K562 (cell line): Measurements from ENCODE around the gene SLC7A6. TPM values are rescaled to one million over a fixed set of nuclear protein-coding genes. Genes with fewer than 3 reads are reported as not detected.
A peak's percentile ranks its signal among the peaks of the same experiment; 100 is the strongest.

Experiments used
- BRF2 ChIP-seq: IDR thresholded peaks from 3 replicates; pipeline ENCODE4 v1.6.1; 2011; ENCODE audit warnings: borderline replicate concordance, mild to moderate bottlenecking; ENCODE audit not compliant: insufficient read length, insufficient read depth
- CBX8 ChIP-seq: fragments of 200-600 bp; sonication (generic); IDR thresholded peaks from 2 replicates; pipeline ENCODE4 v1.6.1; 2012; ENCODE audit warnings: borderline replicate concordance, mixed run types, low read depth, mild to moderate bottlenecking, moderate library complexity, mixed read lengths, low read length, control low read depth, inconsistent platforms; ENCODE audit not compliant: poor library complexity, severe bottlenecking; ENCODE audit errors: extremely low read depth
- FOSL1 ChIP-seq: fragments of 200-800 bp; sonication (Bioruptor generic); conservative IDR thresholded peaks from 2 replicates; pipeline ENCODE4 v1.6.1; 2016; ENCODE audit warnings: missing genetic modification characterization, missing compliant biosample characterization
- KAT7 ChIP-seq: sonication (generic); formaldehyde crosslinking; IDR thresholded peaks from 2 replicates; pipeline ENCODE4 v1.8.0; 2022; ENCODE audit warnings: missing genetic modification reagents, mild to moderate bottlenecking, borderline replicate concordance
- MCM5 ChIP-seq: fragments of 450-650 bp; IDR thresholded peaks from 2 replicates; pipeline ENCODE4 v1.6.1; 2016; ENCODE audit warnings: low read depth
- NEUROD1 ChIP-seq: fragments of 150-350 bp; IDR thresholded peaks from 2 replicates; pipeline ENCODE4 v1.6.1; 2014; ENCODE audit warnings: borderline replicate concordance, low read length, low read depth; ENCODE audit not compliant: partially characterized antibody
- NKRF ChIP-seq: fragments of 450-650 bp; IDR thresholded peaks from 2 replicates; pipeline ENCODE4 v1.6.1; 2016; ENCODE audit warnings: borderline replicate concordance
- OTX1 ChIP-seq: fragments of 450-650 bp; formaldehyde crosslinking; IDR thresholded peaks from 2 replicates; pipeline ENCODE4 v1.4.0; 2022; ENCODE audit warnings: mild to moderate bottlenecking
- PATZ1 ChIP-seq: fragments of 250-450 bp; sonication (Bioruptor Pico); IDR thresholded peaks from 2 replicates; pipeline ENCODE4 v1.5.0; 2020; ENCODE audit warnings: mild to moderate bottlenecking, borderline replicate concordance
- RBM15 ChIP-seq: fragments of 200-400 bp; formaldehyde crosslinking; IDR thresholded peaks from 2 replicates; pipeline ENCODE4 v1.6.1; 2018; ENCODE audit warnings: mild to moderate bottlenecking, low read length, moderate library complexity; ENCODE audit not compliant: insufficient read depth
- SMAD1 ChIP-seq: fragments of 150-350 bp; IDR thresholded peaks from 2 replicates; pipeline ENCODE4 v1.6.1; 2014; ENCODE audit warnings: low read length, low read depth; ENCODE audit not compliant: partially characterized antibody
- TOE1 ChIP-seq, 2 experiments: fragments of 450-650 bp in 1 of 2; sonication (generic) in 1 of 2; formaldehyde crosslinking in 1 of 2; IDR thresholded peaks; 2 replicates each; pipeline versions ENCODE4 v1.7.1 to v1.8.0; 2016 to 2022; ENCODE audit warnings: borderline replicate concordance in 2 of 2, mild to moderate bottlenecking in 2 of 2, antibody characterized with exemption in 1 of 2, inconsistent platforms in 1 of 2, low read depth in 1 of 2, missing genetic modification reagents in 1 of 2, moderate library complexity in 1 of 2
- ZKSCAN8 ChIP-seq: fragments of 200-800 bp; sonication (Bioruptor generic); IDR thresholded peaks from 2 replicates; pipeline ENCODE4 v1.6.1; 2016; ENCODE audit warnings: missing genetic modification characterization, missing compliant biosample characterization
- ZNF239 ChIP-seq: fragments of 250-450 bp; sonication (Bioruptor Pico); IDR thresholded peaks from 2 replicates; pipeline ENCODE4 v1.4.0; 2020; ENCODE audit warnings: mild to moderate bottlenecking
- ZNF263 ChIP-seq: sonication (generic); formaldehyde crosslinking; IDR thresholded peaks from 2 replicates; pipeline ENCODE4 v1.8.0; 2022; ENCODE audit warnings: mild to moderate bottlenecking, missing genetic modification reagents, borderline replicate concordance
- ZNF316 ChIP-seq: fragments of 450-650 bp; IDR thresholded peaks from 2 replicates; pipeline ENCODE4 v1.6.1; 2016
- ZNF347 ChIP-seq: fragments of 450-650 bp; formaldehyde crosslinking; IDR thresholded peaks from 2 replicates; pipeline ENCODE4 v1.4.0; 2020; ENCODE audit warnings: low read depth, mild to moderate bottlenecking, moderate library complexity
- ZNF639 ChIP-seq, 2 experiments: fragments of 200-800 bp in 1 of 2; sonication (Bioruptor generic) in 1 of 2; sonication (generic) in 1 of 2; formaldehyde crosslinking in 1 of 2; IDR thresholded peaks in 1 of 2; conservative IDR thresholded peaks in 1 of 2; 2 replicates each; pipeline versions ENCODE4 v1.5.0 to v1.6.1; 2016 to 2020; ENCODE audit warnings: missing compliant biosample characterization in 1 of 2, missing genetic modification characterization in 1 of 2, missing genetic modification reagents in 1 of 2
- ZNF668 ChIP-seq: fragments of 250-450 bp; sonication (Bioruptor Pico); IDR thresholded peaks from 2 replicates; pipeline ENCODE4 v1.8.0; 2022; ENCODE audit warnings: mild to moderate bottlenecking, inconsistent platforms
- polyA plus RNA-seq, 8 experiments: library from polyadenylated mRNA; depleted of rRNA in 4 of 8; stranded (reverse) in 5 of 8; unstranded in 3 of 8; fragments of >200 nt; fragmentation: Nextera tagmentation in 2 of 8; fragmentation: Illumina TruSeq in 1 of 8; extraction: Ambion mirVana in 2 of 8; extraction: Trizol in 1 of 8; gene quantifications; 2 replicates each; pipeline versions ENCODE4 v1.2.1 to v1.2.3, GENCODE V29; 2011 to 2014; ENCODE audit warnings: inconsistent platforms in 1 of 8, missing spikeins in 1 of 8
- total RNA-seq, 7 experiments: library from RNA; depleted of rRNA in 6 of 7; stranded (reverse); fragments of >200 nt in 6 of 7; fragmentation: Illumina TruSeq in 2 of 7; extraction: Trizol in 2 of 7; gene quantifications; 2 replicates each; pipeline versions ENCODE4 v1.2.1 to v1.2.3, GENCODE V29; 2011 to 2021; ENCODE audit warnings: low replicate concordance in 1 of 7

SLC7A6 gene
- total and polyA plus RNA-seq, 9 of the 15 experiments (the other 6 are each of a cell fraction or from before 2014, with no cell fraction given) = 12.6 to 60.1 (median 29.8) TPM

GRCh38 chr16:68310774-68311511 lies 46.6 kb downstream of the SLC7A6 start, which contains the start of the genes PRMT7 and SLC7A6OS (continued):
- TF ChIP-seq ZNF639 (CRISPR knock-in tag; conservative IDR thresholded peaks at IDR 0.05 in 1 of 2, IDR thresholded peaks at IDR 0.05 in 1 of 2) (peak in 1 of 2 experiments; percentile 74; a peak in 2 of 4 replicates), ZNF263 (CRISPR knock-in tag) (no peak), ZKSCAN8 (CRISPR knock-in tag) (no peak), PATZ1 (CRISPR knock-in tag) (no peak), NEUROD1 (peak; percentile 47), ZNF668 (CRISPR knock-in tag) (no peak), BRF2 (no peak), ZNF347 (no peak), NKRF (peak; percentile 93; the same call in 1 of the 2 replicates), ZNF316 (no peak), CBX8 (no peak), OTX1 (CRISPR knock-in tag) (0 out of 2 replicates have a peak, but pooled peaks have one; percentile 3), SMAD1 (no peak), FOSL1 (tag) (no peak), RBM15 (no peak), KAT7 (no peak; the same call in 1 of the 2 replicates), MCM5 (no peak), TOE1 (IDR thresholded peaks at IDR 0.05; ENCODE audit: borderline replicate concordance) (peak; percentile 38; the same call in 1 of the 2 replicates), TOE1 (CRISPR knock-in tag; IDR thresholded peaks at IDR 0.05; ENCODE audit: borderline replicate concordance, low read depth) (peak; percentile 72; the same call in 1 of the 2 replicates), ZNF239 (CRISPR knock-in tag) (no peak)
